DND-41 (cell line): ENCODE results near the gene CCDC181.

Experiments
- ATAC-seq: fragments of 200-7000 bp; cut with Tn5 transposase; 3 replicates; pipeline ENCODE4 v1.9.1; 2021; ENCODE audit warnings: low read depth; ENCODE audit not compliant: insufficient read depth
- DNase-seq: peaks from one replicate; pipeline ENCODE4 v3.0.0-alpha.2; 2020
- H2AFZ ChIP-seq: 2 replicates; pipeline ENCODE4 v1.6.0; 2012; ENCODE audit warnings: low read depth, low read length
- H3K27ac ChIP-seq: 2 replicates; pipeline ENCODE4 v1.5.1; 2012; ENCODE audit warnings: low read length, inconsistent platforms
- H3K27me3 ChIP-seq: fragments of 200-600 bp; sonication (generic); 2 replicates; pipeline ENCODE4 v1.6.0; 2012; ENCODE audit warnings: low read length, mild to moderate bottlenecking, inconsistent platforms; ENCODE audit not compliant: insufficient read depth, poor library complexity
- H3K36me3 ChIP-seq: 2 replicates; pipeline ENCODE4 v1.5.1; 2012; ENCODE audit warnings: low read length, inconsistent platforms; ENCODE audit not compliant: insufficient read depth
- H3K4me1 ChIP-seq: 2 replicates; pipeline ENCODE4 v1.5.1; 2012; ENCODE audit warnings: mild to moderate bottlenecking, low read length; ENCODE audit not compliant: insufficient read depth
- H3K4me2 ChIP-seq: 2 replicates; pipeline ENCODE4 v1.6.0; 2012; ENCODE audit warnings: mild to moderate bottlenecking, moderate library complexity, low read length, inconsistent platforms; ENCODE audit not compliant: insufficient read depth
- H3K4me3 ChIP-seq, 2 experiments: fragments of 200-600 bp in 1 of 2; shearing (Covaris generic) in 1 of 2; 2 replicates each; pipeline ENCODE4 v1.5.1; 2012 to 2016; ENCODE audit warnings: inconsistent platforms in 2 of 2, low read length in 2 of 2, mild to moderate bottlenecking in 2 of 2, low read depth in 1 of 2, moderate library complexity in 1 of 2
- H3K79me2 ChIP-seq: 2 replicates; pipeline ENCODE4 v1.6.0; 2012; ENCODE audit warnings: low read length, inconsistent platforms; ENCODE audit not compliant: insufficient read depth
- H3K9ac ChIP-seq: 2 replicates; pipeline ENCODE4 v1.6.0; 2012; ENCODE audit warnings: low read depth, mild to moderate bottlenecking, inconsistent platforms, low read length, moderate library complexity
- H3K9me3 ChIP-seq: 2 replicates; pipeline ENCODE4 v1.5.1; 2012; ENCODE audit warnings: low read length, moderate library complexity, mild to moderate bottlenecking, inconsistent platforms; ENCODE audit not compliant: insufficient read depth, severe bottlenecking
- H4K20me1 ChIP-seq: 2 replicates; pipeline ENCODE4 v1.6.0; 2012; ENCODE audit warnings: low read length; ENCODE audit not compliant: insufficient read depth
- CTCF ChIP-seq: IDR thresholded peaks from 2 replicates; pipeline ENCODE4 v1.5.1; 2012; ENCODE audit warnings: borderline replicate concordance, low read length, moderate library complexity, mild to moderate bottlenecking; ENCODE audit not compliant: poor library complexity, severe bottlenecking; ENCODE audit errors: extremely low read depth
- EZH2 ChIP-seq: IDR thresholded peaks from 3 replicates; pipeline ENCODE4 v1.6.1; 2012; ENCODE audit warnings: borderline replicate concordance, low read depth, mild to moderate bottlenecking, moderate library complexity, low read length, inconsistent platforms; ENCODE audit not compliant: severe bottlenecking

The CCDC181 gene

GRCh38 chr1:169367686-169368405 lies 59.4 kb downstream of the CCDC181 start, which contains the start of the genes BLZF1 and NME7:
Gene BLZF1, plus strand, starts transcription at chr1:169368195. Its CDS starts 1,328 bp downstream, at chr1:169369523.
Gene NME7, minus strand, starts transcription at chr1:169367797. Its CDS starts 87 bp downstream, at chr1:169367710.
- no peaks in the 10 kb centered on the region for H4K20me1 ChIP-seq
- peak within 1 kb of the TSS; percentile 88 for H3K27ac ChIP-seq
- H3K4me3 ChIP-seq, result peak within 1 kb of the TSS; percentile 60 to 86
- TF ChIP-seq EZH2, result no peak
- no peak for TF ChIP-seq CTCF
- H3K79me2 ChIP-seq, result peaks cover 39% of the 10 kb centered on the region
- H3K9ac ChIP-seq, result peak within 1 kb of the TSS; percentile 63
- peak within 1 kb of the TSS; percentile 94 for H2AFZ ChIP-seq
- ATAC-seq (peak; percentile 96), DNase-seq (peak; percentile 98)
- H3K36me3 ChIP-seq, result peaks cover 20% of the 10 kb centered on the region
- peak within 1 kb of the TSS; percentile 68 for H3K4me2 ChIP-seq
- H3K27me3 ChIP-seq, result no peaks in the 10 kb centered on the region
- peaks cover 42% of the 10 kb centered on the region for H3K4me1 ChIP-seq
- peaks cover 8% of the 10 kb centered on the region for H3K9me3 ChIP-seq

- Histone ChIP-seq H3K36me3 (peaks cover 16% of the 10 kb centered on the region), H3K27ac (peak overlapping the region; percentile 62), H3K4me2 (peak overlapping the region; percentile 68), H4K20me1 (no peaks in the 10 kb centered on the region), H3K9ac (peak overlapping the region; percentile 63), H3K79me2 (peaks cover 39% of the 10 kb centered on the region), H3K27me3 (no peaks in the 10 kb centered on the region), H3K9me3 (peaks cover 8% of the 10 kb centered on the region), H3K4me1 (peaks cover 39% of the 10 kb centered on the region), H3K4me3 (peak overlapping the region; percentile 60 to 86), H2AFZ (peak overlapping the region; percentile 94)
- ATAC-seq (no peak), DNase-seq (no peak)
- TF ChIP-seq EZH2, result no peak
- TF ChIP-seq CTCF, result no peak
Measured at GRCh38 chr1:169367096-169367685, 60.1 kb downstream of the CCDC181 start.

GRCh38 chr1:169364948-169365347 lies 62.3 kb downstream of the CCDC181 start:
- H3K79me2 ChIP-seq, result peaks cover 31% of the 10 kb centered on the region
- H4K20me1 ChIP-seq, result no peaks in the 10 kb centered on the region
- no peak for DNase-seq
- H3K9ac ChIP-seq, result no peak overlapping the region
- H3K4me3 ChIP-seq, result no peak overlapping the region
- H3K27ac ChIP-seq, result no peak overlapping the region
- H3K36me3 ChIP-seq, result peaks cover 3% of the 10 kb centered on the region; the same call in 1 of the 2 replicates
- peaks cover 8% of the 10 kb centered on the region for H3K9me3 ChIP-seq
- TF ChIP-seq EZH2 (no peak), CTCF (no peak)
- no peaks in the 10 kb centered on the region for H3K27me3 ChIP-seq
- H2AFZ ChIP-seq, result no peak overlapping the region
- no peak for ATAC-seq
- no peak overlapping the region for H3K4me2 ChIP-seq
- peaks cover 29% of the 10 kb centered on the region for H3K4me1 ChIP-seq
